HG03039 (cell line): Measurements from ENCODE around the gene ANGPTL3.
A peak's percentile ranks its signal among the peaks of the same experiment; 100 is the strongest.
"Not testable (repeated sequence)": the region's sequence is repeated elsewhere in the genome, so short reads cannot be mapped to it uniquely, and the experiment has no call there.

Experiments used
- ATAC-seq: cut with Tn5 transposase; IDR thresholded peaks from one replicate; pipeline ENCODE4 v1.9.1; 2021; ENCODE audit warnings: mild to moderate bottlenecking, moderate library complexity; ENCODE audit not compliant: unreplicated experiment

ANGPTL3 gene, protein sequence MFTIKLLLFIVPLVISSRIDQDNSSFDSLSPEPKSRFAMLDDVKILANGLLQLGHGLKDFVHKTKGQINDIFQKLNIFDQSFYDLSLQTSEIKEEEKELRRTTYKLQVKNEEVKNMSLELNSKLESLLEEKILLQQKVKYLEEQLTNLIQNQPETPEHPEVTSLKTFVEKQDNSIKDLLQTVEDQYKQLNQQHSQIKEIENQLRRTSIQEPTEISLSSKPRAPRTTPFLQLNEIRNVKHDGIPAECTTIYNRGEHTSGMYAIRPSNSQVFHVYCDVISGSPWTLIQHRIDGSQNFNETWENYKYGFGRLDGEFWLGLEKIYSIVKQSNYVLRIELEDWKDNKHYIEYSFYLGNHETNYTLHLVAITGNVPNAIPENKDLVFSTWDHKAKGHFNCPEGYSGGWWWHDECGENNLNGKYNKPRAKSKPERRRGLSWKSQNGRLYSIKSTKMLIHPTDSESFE

DNA sequence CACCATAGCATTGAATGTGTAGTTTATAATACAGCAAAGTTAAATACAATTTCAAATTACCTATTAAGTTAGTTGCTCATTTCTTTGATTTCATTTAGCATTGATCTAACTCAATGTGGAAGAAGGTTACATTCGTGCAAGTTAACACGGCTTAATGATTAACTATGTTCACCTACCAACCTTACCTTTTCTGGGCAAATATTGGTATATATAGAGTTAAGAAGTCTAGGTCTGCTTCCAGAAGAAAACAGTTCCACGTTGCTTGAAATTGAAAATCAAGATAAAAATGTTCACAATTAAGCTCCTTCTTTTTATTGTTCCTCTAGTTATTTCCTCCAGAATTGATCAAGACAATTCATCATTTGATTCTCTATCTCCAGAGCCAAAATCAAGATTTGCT lies at the start of gene ANGPTL3:
ANGPTL3 (plus strand) TSS at position 240 of the 400 bp plus-strand sequence; CDS start at position 287, 47 bp downstream.
- ATAC-seq = no peak

DNA sequence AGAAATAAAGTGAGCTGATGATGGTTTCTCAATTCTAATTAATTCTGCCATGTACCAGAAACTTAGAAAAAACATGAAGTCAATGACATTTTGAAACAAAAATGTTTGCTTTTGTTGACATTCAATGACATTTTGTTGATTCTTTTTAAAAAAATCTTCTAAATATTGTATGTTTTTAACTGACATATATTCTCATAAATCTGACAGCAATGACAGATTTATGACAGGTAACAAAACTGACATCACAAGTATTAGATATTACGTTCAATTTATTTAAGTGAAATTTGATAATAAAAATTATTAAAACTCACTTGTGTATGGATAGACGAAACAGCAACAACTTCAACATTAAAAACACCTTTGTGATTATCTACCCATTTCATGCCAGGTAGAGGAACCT lies 36.0 kb upstream of the ANGPTL3 start:
- ATAC-seq = no peak

GRCh38 chr1:62567182-62567581 lies 30.1 kb upstream of the ANGPTL3 start:
- ATAC-seq = not testable (repeated sequence)

DNA sequence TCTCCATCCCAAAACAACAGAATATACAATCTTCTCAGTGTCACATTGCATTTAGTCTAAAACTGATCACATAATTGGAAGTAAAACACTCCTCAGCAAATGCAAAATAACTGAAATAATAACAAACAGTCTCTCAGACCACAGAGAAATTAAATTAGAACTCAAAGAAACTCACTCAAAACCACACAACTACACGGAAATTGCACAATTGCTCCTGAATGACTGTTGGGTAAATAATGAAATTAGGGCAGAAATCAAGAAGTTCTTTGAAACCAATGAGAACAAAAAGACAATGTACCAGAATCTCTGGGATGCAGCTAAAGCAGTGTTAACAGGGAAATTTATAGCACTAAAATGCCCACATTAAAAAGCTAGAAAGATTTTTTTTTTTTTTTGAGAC lies 29.4 kb upstream of the ANGPTL3 start:
- not testable (repeated sequence) for ATAC-seq

GRCh38 chr1:62571517-62571916 lies 25.8 kb upstream of the ANGPTL3 start:
- ATAC-seq = not testable (repeated sequence)

DNA sequence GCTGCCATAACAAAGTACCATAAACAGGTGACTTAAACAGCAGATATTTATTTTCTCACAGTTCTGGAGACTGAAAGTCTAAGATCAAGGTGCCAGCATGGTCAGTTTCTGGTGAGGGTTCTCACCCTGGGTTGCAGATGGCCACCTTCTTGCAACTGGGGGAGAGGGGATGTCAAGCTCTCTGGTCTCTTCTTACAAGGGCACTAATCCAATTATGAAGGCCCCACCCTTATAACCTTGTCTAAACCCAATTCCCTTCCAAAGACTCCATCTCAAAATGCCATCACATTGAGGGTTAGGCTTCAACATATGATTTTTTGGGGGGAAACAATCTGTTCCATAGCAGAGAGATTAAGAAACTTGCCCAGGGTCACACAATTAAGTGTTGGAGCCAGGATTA lies 24.8 kb upstream of the ANGPTL3 start:
- ATAC-seq = no peak

- ATAC-seq = no peak
Observed at GRCh38 chr1:62573675-62574074, 23.6 kb upstream of the ANGPTL3 start.

DNA sequence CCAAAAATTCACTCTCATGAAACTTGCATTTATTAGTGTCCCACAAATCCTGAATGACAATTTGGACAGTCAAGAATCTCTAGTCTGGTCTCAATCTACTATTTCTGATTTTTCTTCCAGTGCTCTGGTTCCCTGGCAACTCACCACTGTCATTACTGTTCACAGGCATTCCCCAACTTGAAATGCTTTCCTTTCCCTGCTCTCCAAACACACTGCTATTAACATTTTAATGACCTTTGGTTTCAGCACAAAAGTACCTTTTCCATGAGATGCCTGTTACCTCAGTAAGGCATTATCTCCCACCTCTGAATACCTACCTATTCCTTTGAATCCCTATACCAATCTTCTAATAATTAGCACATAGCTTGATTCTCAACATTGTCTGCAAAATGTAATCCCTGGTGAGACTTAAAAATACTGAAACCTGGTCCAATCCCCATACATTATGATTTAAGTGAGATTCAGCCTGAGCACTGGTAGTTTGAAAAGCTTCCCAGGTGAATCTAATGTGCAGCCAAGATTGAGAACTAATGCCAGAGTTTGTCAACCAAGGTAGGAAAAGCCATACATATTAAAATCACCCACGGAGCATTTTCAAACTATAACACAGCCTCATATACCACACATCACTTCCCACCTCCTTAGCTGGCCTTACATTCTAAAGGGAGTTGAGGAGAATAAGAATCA lies 11.7 kb upstream of the ANGPTL3 start:
- no peak for ATAC-seq

- no peak for ATAC-seq
Observed at GRCh38 chr1:62588000-62588399, 9.3 kb upstream of the ANGPTL3 start.

DNA sequence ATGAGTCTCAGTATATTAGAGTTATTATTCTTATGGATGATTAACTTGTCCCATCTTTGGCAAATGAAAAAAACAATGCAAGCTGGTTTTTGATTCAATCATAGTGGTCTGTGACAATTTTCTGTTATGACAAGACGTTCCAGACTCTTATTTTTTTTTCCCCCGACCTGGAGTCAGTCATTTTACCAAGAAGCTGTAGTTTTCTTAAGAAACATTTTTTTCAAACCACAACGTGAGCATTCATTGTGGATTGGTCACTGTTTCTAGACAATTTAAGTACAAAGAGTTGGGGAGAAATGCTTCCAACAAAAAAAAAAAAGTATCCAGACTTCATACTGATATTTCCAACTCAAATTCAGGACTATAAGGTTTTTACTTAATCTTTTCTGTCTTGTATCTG lies 8.0 kb upstream of the ANGPTL3 start:
- no peak for ATAC-seq

- no peak for ATAC-seq
Observed at GRCh38 chr1:62590255-62590969, 6.9 kb upstream of the ANGPTL3 start.

DNA sequence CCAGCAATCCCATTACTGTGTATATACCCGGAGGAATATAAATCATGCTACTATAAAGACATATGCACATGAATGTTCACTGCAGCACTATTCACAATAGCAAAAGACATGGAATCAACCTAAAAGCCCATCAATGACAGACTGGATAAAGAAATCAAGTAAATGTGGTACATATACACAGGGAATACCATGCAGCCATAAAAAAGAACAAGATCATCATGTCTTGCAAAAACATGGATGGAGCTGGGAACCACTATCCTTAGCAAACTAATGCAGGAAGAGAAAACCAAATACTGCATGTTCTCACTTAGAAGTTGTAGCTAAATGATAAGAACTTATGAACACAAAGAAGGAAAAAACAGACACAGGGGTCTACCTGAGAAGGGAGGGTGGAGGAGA lies 6.4 kb upstream of the ANGPTL3 start:
- ATAC-seq = no peak

- no peak for ATAC-seq
Observed at GRCh38 chr1:62593825-62594394, 3.4 kb upstream of the ANGPTL3 start.

DNA sequence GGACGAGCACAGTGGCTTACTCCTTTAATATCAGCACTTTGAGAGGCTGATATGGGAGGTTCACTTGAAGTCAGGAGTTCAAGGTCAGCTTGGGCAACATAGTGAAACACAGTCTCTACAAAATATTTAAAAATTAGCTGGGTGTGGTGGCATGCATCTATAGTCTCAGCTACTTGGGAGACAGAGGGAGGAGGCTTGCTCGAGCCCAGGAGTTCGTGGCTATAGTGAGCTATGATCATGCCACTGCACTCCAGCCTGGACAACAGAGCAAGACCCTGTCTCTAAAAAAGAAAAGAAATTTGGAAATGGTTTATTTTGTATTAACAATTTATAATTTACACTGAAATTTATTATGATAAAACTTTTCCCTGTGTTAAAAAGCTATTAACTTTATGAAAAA lies 1.7 kb upstream of the ANGPTL3 start:
- ATAC-seq = no peak

DNA sequence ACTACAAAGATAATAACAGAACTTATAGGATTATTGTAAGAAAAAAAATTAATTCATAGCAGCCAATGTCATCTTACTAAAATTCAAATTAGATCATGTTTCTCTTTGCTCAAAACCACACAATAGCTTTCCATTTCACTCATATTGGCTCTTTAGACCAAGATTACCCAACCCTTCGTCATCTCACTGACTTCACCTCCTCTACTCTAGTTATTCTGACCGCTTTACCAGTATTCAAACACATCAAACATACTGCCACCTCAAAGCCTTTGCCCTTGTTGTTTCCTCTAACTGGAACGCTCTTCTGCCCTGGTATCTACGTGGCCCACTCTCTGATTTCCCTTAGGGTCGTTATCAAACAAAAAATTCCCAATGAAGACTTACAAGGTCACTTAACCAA lies 1.7 kb downstream of the ANGPTL3 start:
- no peak for ATAC-seq

GRCh38 chr1:62601457-62601856 lies 4.1 kb downstream of the ANGPTL3 start:
- ATAC-seq = no peak

DNA sequence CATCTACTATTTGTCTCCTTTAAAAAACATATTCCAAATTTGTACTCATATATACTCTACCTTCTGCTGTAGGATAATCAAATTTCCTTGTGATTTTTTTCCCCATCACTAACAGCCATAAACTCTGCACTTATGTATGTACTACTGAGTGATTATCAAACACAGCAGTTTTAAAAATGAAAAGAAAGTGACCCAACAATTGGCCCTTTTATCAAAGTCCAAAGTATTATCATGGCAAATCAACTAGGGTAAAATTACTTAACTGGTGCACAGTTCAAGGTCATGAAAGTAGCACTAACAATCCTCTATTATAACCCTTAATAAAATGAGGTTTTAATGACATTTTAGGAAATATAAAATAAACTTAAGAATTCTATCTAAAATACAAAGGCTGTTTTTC lies 11.6 kb downstream of the ANGPTL3 start:
- no peak for ATAC-seq

- ATAC-seq = not testable (repeated sequence)
Observed at GRCh38 chr1:62610588-62610987, 13.3 kb downstream of the ANGPTL3 start.

GRCh38 chr1:62612770-62613169 lies 15.4 kb downstream of the ANGPTL3 start:
- ATAC-seq = no peak

GRCh38 chr1:62613325-62613727 lies 16.0 kb downstream of the ANGPTL3 start:
- peak; percentile 80 for ATAC-seq

GRCh38 chr1:62613890-62614289 lies 16.6 kb downstream of the ANGPTL3 start:
- no peak for ATAC-seq
